Loucy (cell line): ENCODE data around the gene HSD11B2.

Experiments used
- EZH2phosphoT487 ChIP-seq: fragments of 200-600 bp; IDR thresholded peaks from 2 replicates; pipeline ENCODE4 v1.6.1; 2018; ENCODE audit warnings: antibody characterized with exemption, mild to moderate bottlenecking, moderate library complexity, borderline replicate concordance
- TF ChIP-seq, protein P1 (sequence below): fragments of 200-600 bp; sonication (generic); conservative IDR thresholded peaks from 2 replicates; pipeline ENCODE4 v1.5.1; 2014; ENCODE audit warnings: mild to moderate bottlenecking, antibody characterized with exemption, low read length

- TF ChIP-seq, protein P1, sequence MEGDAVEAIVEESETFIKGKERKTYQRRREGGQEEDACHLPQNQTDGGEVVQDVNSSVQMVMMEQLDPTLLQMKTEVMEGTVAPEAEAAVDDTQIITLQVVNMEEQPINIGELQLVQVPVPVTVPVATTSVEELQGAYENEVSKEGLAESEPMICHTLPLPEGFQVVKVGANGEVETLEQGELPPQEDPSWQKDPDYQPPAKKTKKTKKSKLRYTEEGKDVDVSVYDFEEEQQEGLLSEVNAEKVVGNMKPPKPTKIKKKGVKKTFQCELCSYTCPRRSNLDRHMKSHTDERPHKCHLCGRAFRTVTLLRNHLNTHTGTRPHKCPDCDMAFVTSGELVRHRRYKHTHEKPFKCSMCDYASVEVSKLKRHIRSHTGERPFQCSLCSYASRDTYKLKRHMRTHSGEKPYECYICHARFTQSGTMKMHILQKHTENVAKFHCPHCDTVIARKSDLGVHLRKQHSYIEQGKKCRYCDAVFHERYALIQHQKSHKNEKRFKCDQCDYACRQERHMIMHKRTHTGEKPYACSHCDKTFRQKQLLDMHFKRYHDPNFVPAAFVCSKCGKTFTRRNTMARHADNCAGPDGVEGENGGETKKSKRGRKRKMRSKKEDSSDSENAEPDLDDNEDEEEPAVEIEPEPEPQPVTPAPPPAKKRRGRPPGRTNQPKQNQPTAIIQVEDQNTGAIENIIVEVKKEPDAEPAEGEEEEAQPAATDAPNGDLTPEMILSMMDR, result no peak
- no peak for TF ChIP-seq EZH2phosphoT487
Observed at GRCh38 chr16:67426022-67426421, 4.9 kb upstream of the HSD11B2 start.
